Mesenchymal stem cell (in vitro differentiated cells and primary cell): Measurements from ENCODE around the gene PARP2.

ENCODE experiments used
- DNase-seq: peaks from one replicate; pipeline ENCODE4 v3.0.0-alpha.2; 2013
- H2AFZ ChIP-seq: one replicate; pipeline ENCODE4 v1.6.1; 2013; ENCODE audit warnings: low read depth, mild to moderate bottlenecking, control low read depth, inconsistent platforms, low read length, moderate library complexity
- H2AK5ac ChIP-seq: 2 replicates; pipeline ENCODE4 v1.6.1; 2013; ENCODE audit warnings: low read length, moderate library complexity, mild to moderate bottlenecking, inconsistent platforms; ENCODE audit not compliant: severe bottlenecking
- H2BK120ac ChIP-seq: one replicate; pipeline ENCODE4 v1.6.1; 2013; ENCODE audit warnings: low read depth, mild to moderate bottlenecking, inconsistent platforms, low read length, moderate library complexity
- H2BK12ac ChIP-seq, 2 experiments: one replicate each; pipeline ENCODE4 v1.6.1; 2013; ENCODE audit warnings: inconsistent platforms in 2 of 2, low read length in 2 of 2, mild to moderate bottlenecking in 2 of 2, moderate library complexity in 2 of 2, control low read depth in 1 of 2
- H2BK15ac ChIP-seq: one replicate; pipeline ENCODE4 v1.6.1; 2013; ENCODE audit warnings: mild to moderate bottlenecking, low read depth, inconsistent platforms; ENCODE audit not compliant: poor library complexity, severe bottlenecking
- H2BK5ac ChIP-seq: 2 replicates; pipeline ENCODE4 v1.6.1; 2013; ENCODE audit warnings: low read depth, mild to moderate bottlenecking, low read length, control low read depth, inconsistent platforms; ENCODE audit not compliant: poor library complexity, severe bottlenecking
- H3K14ac ChIP-seq, 2 experiments: one replicate each; pipeline ENCODE4 v1.6.1; 2013; ENCODE audit warnings: inconsistent platforms in 2 of 2, low read length in 2 of 2, control low read depth in 1 of 2, mild to moderate bottlenecking in 1 of 2, moderate library complexity in 1 of 2
- H3K18ac ChIP-seq, 2 experiments: one replicate each; pipeline ENCODE4 v1.6.1; 2013; ENCODE audit warnings: inconsistent platforms in 2 of 2, low read length in 2 of 2, control low read depth in 1 of 2, low read depth in 1 of 2, mild to moderate bottlenecking in 1 of 2
- H3K23ac ChIP-seq, 2 experiments: one replicate each; pipeline ENCODE4 v1.6.1; 2013; ENCODE audit warnings: inconsistent platforms in 2 of 2, low read length in 2 of 2, mild to moderate bottlenecking in 2 of 2, moderate library complexity in 2 of 2, control low read depth in 1 of 2
- H3K27ac ChIP-seq: 2 replicates; pipeline ENCODE4 v1.5.1; 2013; ENCODE audit warnings: mild to moderate bottlenecking, moderate library complexity, low read length, control low read depth, inconsistent platforms; ENCODE audit not compliant: poor library complexity, severe bottlenecking
- H3K27me3 ChIP-seq, 2 experiments: 2 replicates each; pipeline versions ENCODE4 v1.6.1 to v1.7.0; 2013; ENCODE audit warnings: low read length in 2 of 2, mild to moderate bottlenecking in 2 of 2, moderate library complexity in 2 of 2, control low read depth in 1 of 2, inconsistent platforms in 1 of 2; ENCODE audit not compliant: control insufficient read depth in 1 of 2, insufficient read depth in 1 of 2
- H3K36me3 ChIP-seq, 2 experiments: 2 replicates each; pipeline versions ENCODE4 v1.6.1 to v1.7.0; 2013; ENCODE audit warnings: low read length in 2 of 2, control low read depth in 1 of 2, inconsistent platforms in 1 of 2, low read depth in 1 of 2, mild to moderate bottlenecking in 1 of 2; ENCODE audit not compliant: insufficient read depth in 2 of 2, control insufficient read depth in 1 of 2
- H3K4ac ChIP-seq, 2 experiments: one replicate each; pipeline ENCODE4 v1.6.1; 2013; ENCODE audit warnings: inconsistent platforms in 2 of 2, low read length in 2 of 2, mild to moderate bottlenecking in 2 of 2, moderate library complexity in 2 of 2, control low read depth in 1 of 2, low read depth in 1 of 2
- H3K4me1 ChIP-seq: 2 replicates; pipeline ENCODE4 v1.6.1; 2013; ENCODE audit warnings: low read depth, low read length, control low read depth; ENCODE audit not compliant: control insufficient read depth, insufficient read depth
- H3K4me2 ChIP-seq: 2 replicates; pipeline ENCODE4 v1.6.1; 2013; ENCODE audit warnings: low read length, mild to moderate bottlenecking, inconsistent platforms; ENCODE audit not compliant: poor library complexity, severe bottlenecking
- H3K4me3 ChIP-seq, 2 experiments: 2 replicates each; pipeline versions ENCODE4 v1.5.1 to v1.7.0; 2013; ENCODE audit warnings: low read length in 2 of 2, mild to moderate bottlenecking in 2 of 2, control low read depth in 1 of 2, low read depth in 1 of 2; ENCODE audit not compliant: insufficient read depth in 1 of 2
- H3K79me1 ChIP-seq: replicated peaks from 2 replicates; pipeline ENCODE4 v1.6.1; 2013; ENCODE audit warnings: mild to moderate bottlenecking, control low read depth, low read length, inconsistent platforms; ENCODE audit not compliant: poor library complexity, severe bottlenecking
- H3K9ac ChIP-seq: 2 replicates; pipeline ENCODE4 v1.7.0; 2013; ENCODE audit warnings: mild to moderate bottlenecking, low read length, moderate library complexity
- H3K9me3 ChIP-seq: 2 replicates; pipeline ENCODE4 v1.7.0; 2013; ENCODE audit warnings: mild to moderate bottlenecking, low read length; ENCODE audit not compliant: control insufficient read depth
- H4K8ac ChIP-seq: one replicate; pipeline ENCODE4 v1.6.1; 2013; ENCODE audit warnings: inconsistent platforms, mild to moderate bottlenecking, low read length, moderate library complexity
- H4K91ac ChIP-seq: one replicate; pipeline ENCODE4 v1.6.1; 2013; ENCODE audit warnings: mild to moderate bottlenecking, low read length, inconsistent platforms
- WGBS: methylation state at CpG from one replicate; pipeline ENCODE4 v1.1.7; 2013; ENCODE audit warnings: mixed read lengths; 5-methylcytosine and 5-hydroxymethylcytosine counted together

PARP2 gene

GRCh38 chr14:20345366-20345765 is 1.9 kb downstream of the PARP2 start:
- Histone ChIP-seq H2BK15ac (no peak overlapping the region), H4K8ac (no peak overlapping the region), H3K27me3 (no peaks in the 10 kb centered on the region), H3K79me1 (peaks cover 11% of the 10 kb centered on the region), H2AFZ (no peak overlapping the region), H3K14ac (no peak overlapping the region), H3K4me1 (no peaks in the 10 kb centered on the region), H3K23ac (no peak overlapping the region), H3K4ac (no peak overlapping the region), H3K9ac (no peak overlapping the region), H2BK12ac (no peak overlapping the region), H3K4me3 (no peak overlapping the region), H3K36me3 (peaks cover 8 to 43% of the 10 kb centered on the region in 2 experiments), H2BK120ac (no peak overlapping the region), H4K91ac (no peak overlapping the region), H3K18ac (no peak overlapping the region), H3K27ac (no peak overlapping the region), H3K9me3 (no peaks in the 10 kb centered on the region), H2AK5ac (no peak overlapping the region), H2BK5ac (no peak overlapping the region), H3K4me2 (no peak overlapping the region)
- DNase-seq, result no peak
- 100% methylated on average over 1 of the region's 1 CpG for WGBS

GRCh38 chr14:20346713-20347112 is 3.3 kb downstream of the PARP2 start:
- H3K79me1 ChIP-seq, result peaks cover 16% of the 10 kb centered on the region
- no peak overlapping the region for H3K4me3 ChIP-seq
- H2BK12ac ChIP-seq, result no peak overlapping the region
- H4K8ac ChIP-seq, result no peak overlapping the region
- H2AFZ ChIP-seq, result no peak overlapping the region
- H3K14ac ChIP-seq, result no peak overlapping the region
- 88% methylated on average over 1 of the region's 1 CpG for WGBS
- H2AK5ac ChIP-seq, result no peak overlapping the region
- no peak overlapping the region for H2BK120ac ChIP-seq
- no peaks in the 10 kb centered on the region for H3K27me3 ChIP-seq
- H3K36me3 ChIP-seq, result peaks cover 8 to 54% of the 10 kb centered on the region in 2 experiments
- no peak overlapping the region for H3K4ac ChIP-seq
- H3K18ac ChIP-seq, result no peak overlapping the region
- no peak overlapping the region for H3K4me2 ChIP-seq
- no peak overlapping the region for H3K27ac ChIP-seq
- H3K4me1 ChIP-seq, result no peaks in the 10 kb centered on the region
- no peak overlapping the region for H3K23ac ChIP-seq
- H2BK15ac ChIP-seq, result no peak overlapping the region
- no peaks in the 10 kb centered on the region for H3K9me3 ChIP-seq
- DNase-seq, result no peak
- H2BK5ac ChIP-seq, result no peak overlapping the region
- no peak overlapping the region for H4K91ac ChIP-seq
- H3K9ac ChIP-seq, result no peak overlapping the region

- Histone ChIP-seq H3K27ac (no peak overlapping the region), H4K91ac (no peak overlapping the region), H3K9ac (no peak overlapping the region), H3K27me3 (no peaks in the 10 kb centered on the region), H3K14ac (no peak overlapping the region), H2BK15ac (no peak overlapping the region), H3K4me2 (no peak overlapping the region), H3K4me3 (no peak overlapping the region), H3K9me3 (no peaks in the 10 kb centered on the region), H3K23ac (no peak overlapping the region), H2BK12ac (no peak overlapping the region), H3K36me3 (peaks cover 14 to 64% of the 10 kb centered on the region in 2 experiments), H2BK120ac (no peak overlapping the region), H2BK5ac (no peak overlapping the region), H3K79me1 (peaks cover 17% of the 10 kb centered on the region), H4K8ac (no peak overlapping the region), H3K4me1 (no peaks in the 10 kb centered on the region), H2AFZ (no peak overlapping the region), H2AK5ac (no peak overlapping the region), H3K18ac (no peak overlapping the region), H3K4ac (no peak overlapping the region)
- DNase-seq, result no peak
- 96% methylated on average over 3 of the region's 3 CpGs for WGBS
These were observed 4.3 kb downstream of the PARP2 start for GRCh38 chr14:20347747-20348146.

GRCh38 chr14:20350282-20350681 is 6.8 kb downstream of the PARP2 start:
- Histone ChIP-seq H3K14ac (no peak overlapping the region), H4K91ac (no peak overlapping the region), H2AFZ (no peak overlapping the region)

More at GRCh38 chr14:20350282-20350681, 6.8 kb downstream of the PARP2 start:
- 91% methylated on average over 2 of the region's 2 CpGs for WGBS
- no peak overlapping the region for H3K23ac ChIP-seq
- no peak overlapping the region for H3K9ac ChIP-seq
- H3K79me1 ChIP-seq, result peaks cover 16% of the 10 kb centered on the region
- no peak overlapping the region for H4K8ac ChIP-seq
- H2AK5ac ChIP-seq, result no peak overlapping the region
- H3K27ac ChIP-seq, result no peak overlapping the region
- H2BK5ac ChIP-seq, result no peak overlapping the region
- no peaks in the 10 kb centered on the region for H3K9me3 ChIP-seq
- no peak overlapping the region for H3K4me2 ChIP-seq
- no peak overlapping the region for H3K18ac ChIP-seq
- DNase-seq, result peak; percentile 28
- no peak overlapping the region for H2BK15ac ChIP-seq
- H3K4me1 ChIP-seq, result no peaks in the 10 kb centered on the region
- no peak overlapping the region for H3K4me3 ChIP-seq
- no peak overlapping the region for H3K4ac ChIP-seq
- no peak overlapping the region for H2BK12ac ChIP-seq
- no peaks in the 10 kb centered on the region for H3K27me3 ChIP-seq
- peaks cover 26 to 81% of the 10 kb centered on the region in 2 experiments for H3K36me3 ChIP-seq
- no peak overlapping the region for H2BK120ac ChIP-seq
